Endodermal cell (in vitro differentiated cells): Measurements from ENCODE around the gene CYBC1. TPM values are rescaled to one million over a fixed set of nuclear protein-coding genes. Genes with fewer than 3 reads are reported as not detected.

Experiments
- DNase-seq: peaks from one replicate; pipeline ENCODE4 v3.0.0-alpha.2; 2017
- H3K27ac ChIP-seq: 2 replicates; pipeline ENCODE4 v1.5.1; 2013; ENCODE audit warnings: mild to moderate bottlenecking, low read depth, low read length, moderate library complexity
- H3K27me3 ChIP-seq: 2 replicates; pipeline ENCODE4 v1.6.1; 2013; ENCODE audit warnings: mild to moderate bottlenecking, low read length, moderate library complexity; ENCODE audit not compliant: insufficient read depth, control insufficient read depth, poor library complexity, severe bottlenecking
- H3K36me3 ChIP-seq: 2 replicates; pipeline ENCODE4 v1.7.0; 2013; ENCODE audit warnings: mild to moderate bottlenecking, low read length, moderate library complexity; ENCODE audit not compliant: control insufficient read depth, insufficient read depth
- H3K4me1 ChIP-seq: one replicate; pipeline ENCODE4 v1.7.0; 2013; ENCODE audit warnings: low read length; ENCODE audit not compliant: control insufficient read depth, insufficient read depth
- H3K4me3 ChIP-seq: 2 replicates; pipeline ENCODE4 v1.5.1; 2013; ENCODE audit warnings: mild to moderate bottlenecking, low read length, moderate library complexity
- H3K9ac ChIP-seq: 2 replicates; pipeline ENCODE4 v1.6.1; 2013; ENCODE audit warnings: mild to moderate bottlenecking, low read length, moderate library complexity; ENCODE audit not compliant: poor library complexity, severe bottlenecking; ENCODE audit errors: extremely low read depth
- H3K9me3 ChIP-seq: 2 replicates; pipeline ENCODE4 v1.6.1; 2013; ENCODE audit warnings: mild to moderate bottlenecking, low read length, moderate library complexity; ENCODE audit not compliant: control insufficient read depth
- H3K27ac Mint-ChIP-seq: 2 replicates; pipeline ENCODE4 v1.8.0; 2020; ENCODE audit warnings: mixed read lengths
- H3K27me3 Mint-ChIP-seq: 2 replicates; pipeline ENCODE4 v1.8.0; 2021; ENCODE audit warnings: mild to moderate bottlenecking, mixed read lengths; ENCODE audit not compliant: insufficient read depth
- H3K36me3 Mint-ChIP-seq: 2 replicates; pipeline ENCODE4 v1.8.0; 2020; ENCODE audit warnings: low read depth, mixed read lengths
- H3K4me1 Mint-ChIP-seq: 2 replicates; pipeline ENCODE4 v1.8.0; 2020; ENCODE audit warnings: mixed read lengths
- H3K4me3 Mint-ChIP-seq: 2 replicates; pipeline ENCODE4 v1.8.0; 2020; ENCODE audit warnings: mild to moderate bottlenecking, moderate library complexity, mixed read lengths
- H3K9me3 Mint-ChIP-seq: 2 replicates; pipeline ENCODE4 v1.8.0; 2020; ENCODE audit warnings: mild to moderate bottlenecking, mixed read lengths
- CTCF ChIP-seq: fragments of 200-600 bp; sonication (generic); conservative IDR thresholded peaks from 2 replicates; pipeline ENCODE4 v1.5.0; 2021; ENCODE audit warnings: antibody characterized with exemption, mild to moderate bottlenecking
- WGBS, 2 experiments: methylation state at CpG; one replicate each; pipeline versions ENCODE4 v1.1.5 to v1.1.7; 2013; ENCODE audit warnings: missing lambda C conversion rate in 2 of 2, mixed read lengths in 1 of 2; ENCODE audit not compliant: insufficient coverage in 1 of 2, insufficient read length in 1 of 2; 5-methylcytosine and 5-hydroxymethylcytosine counted together
- total RNA-seq, 2 donors: library from RNA; stranded (reverse); fragmentation: NEBNext Ultra II Directional in 1 of 2; extraction: Animal tissue kit (Norgen Biotek cat#: 25700) in 1 of 2; gene quantifications; 2 replicates in 1 of 2; 3 replicates in 1 of 2; pipeline ENCODE4 v1.2.1, GENCODE V29; 2021

Gene CYBC1
- total RNA-seq, 2 donors from 2014 or later = 71.2 to 88.5 TPM

GRCh38 chr17:82474223-82475010 is 23.9 kb upstream of the CYBC1 start:
- H3K4me1 ChIP-seq = no peaks in the 10 kb centered on the region
- Mint-ChIP-seq H3K27ac (no peak overlapping the region), H3K4me3 (no peak overlapping the region), H3K9me3 (no peaks in the 10 kb centered on the region), H3K36me3 (peaks cover 44% of the 10 kb centered on the region), H3K4me1 (no peaks in the 10 kb centered on the region), H3K27me3 (no peaks in the 10 kb centered on the region)
- TF ChIP-seq CTCF = no peak
- no peaks in the 10 kb centered on the region for H3K9me3 ChIP-seq
- no peaks in the 10 kb centered on the region for H3K27me3 ChIP-seq
- H3K4me3 ChIP-seq = no peak overlapping the region
- H3K9ac ChIP-seq = no peak overlapping the region
- peaks cover 28% of the 10 kb centered on the region for H3K36me3 ChIP-seq
- H3K27ac ChIP-seq = no peak overlapping the region
- WGBS, 2 experiments = 96 to 98% methylated on average over 9 to 10 of the region's 11 CpGs
- DNase-seq = no peak

- DNase-seq = no peak
- no peak overlapping the region for H3K9ac ChIP-seq
- no peak overlapping the region for H3K4me3 ChIP-seq
- peaks cover 42% of the 10 kb centered on the region for H3K36me3 ChIP-seq
- TF ChIP-seq CTCF = no peak
- Mint-ChIP-seq H3K27me3 (no peaks in the 10 kb centered on the region), H3K27ac (no peak overlapping the region), H3K4me1 (no peaks in the 10 kb centered on the region), H3K9me3 (no peaks in the 10 kb centered on the region), H3K36me3 (peaks cover 58% of the 10 kb centered on the region), H3K4me3 (no peak overlapping the region)
- H3K9me3 ChIP-seq = no peaks in the 10 kb centered on the region
- H3K27ac ChIP-seq = no peak overlapping the region
- H3K27me3 ChIP-seq = no peaks in the 10 kb centered on the region
- 98 to 100% methylated on average over 5 to 6 of the region's 7 CpGs for WGBS, 2 experiments
- no peaks in the 10 kb centered on the region for H3K4me1 ChIP-seq
Observed at GRCh38 chr17:82470065-82470464, 19.5 kb upstream of the CYBC1 start.

- Mint-ChIP-seq H3K9me3 (no peaks in the 10 kb centered on the region), H3K4me1 (no peaks in the 10 kb centered on the region), H3K27ac (no peak overlapping the region), H3K4me3 (no peak overlapping the region), H3K36me3 (peaks cover 57% of the 10 kb centered on the region), H3K27me3 (no peaks in the 10 kb centered on the region)
- no peak overlapping the region for H3K9ac ChIP-seq
- H3K4me3 ChIP-seq = no peak overlapping the region
- no peak for TF ChIP-seq CTCF
- 93 to 94% methylated on average over 7 of the region's 7 CpGs for WGBS, 2 experiments
- H3K9me3 ChIP-seq = no peaks in the 10 kb centered on the region
- H3K27ac ChIP-seq = no peak overlapping the region
- H3K36me3 ChIP-seq = peaks cover 47% of the 10 kb centered on the region
- DNase-seq = no peak
- no peaks in the 10 kb centered on the region for H3K27me3 ChIP-seq
- no peaks in the 10 kb centered on the region for H3K4me1 ChIP-seq
Observed at GRCh38 chr17:82468692-82469091, 18.1 kb upstream of the CYBC1 start.
